HL-60 (cell line): ENCODE results near the gene ITCH.

Experiments used
- CTCF ChIP-seq: IDR thresholded peaks from one replicate; pipeline ENCODE4 v1.5.1; 2011; ENCODE audit warnings: low read length, control low read depth, inconsistent platforms; ENCODE audit not compliant: insufficient read depth
- POLR2AphosphoS5 ChIP-seq: IDR thresholded peaks from 2 replicates; pipeline ENCODE4 v1.6.1; 2012; ENCODE audit warnings: low read depth
- REST ChIP-seq: IDR thresholded peaks from 2 replicates; pipeline ENCODE4 v1.6.1; 2012; ENCODE audit warnings: low read depth; ENCODE audit not compliant: insufficient replicate concordance
- SPI1 ChIP-seq: IDR thresholded peaks from 2 replicates; pipeline ENCODE4 v1.6.1; 2012; ENCODE audit warnings: low read depth, mild to moderate bottlenecking, borderline replicate concordance

- TF ChIP-seq CTCF: no peak
- TF ChIP-seq POLR2AphosphoS5: no peak
- TF ChIP-seq SPI1: no peak
- TF ChIP-seq REST: no peak
Observed at GRCh38 chr20:34343458-34344211, 19.4 kb upstream of the ITCH start.
